ENCODE data around the gene PDE6A.

DNA sequence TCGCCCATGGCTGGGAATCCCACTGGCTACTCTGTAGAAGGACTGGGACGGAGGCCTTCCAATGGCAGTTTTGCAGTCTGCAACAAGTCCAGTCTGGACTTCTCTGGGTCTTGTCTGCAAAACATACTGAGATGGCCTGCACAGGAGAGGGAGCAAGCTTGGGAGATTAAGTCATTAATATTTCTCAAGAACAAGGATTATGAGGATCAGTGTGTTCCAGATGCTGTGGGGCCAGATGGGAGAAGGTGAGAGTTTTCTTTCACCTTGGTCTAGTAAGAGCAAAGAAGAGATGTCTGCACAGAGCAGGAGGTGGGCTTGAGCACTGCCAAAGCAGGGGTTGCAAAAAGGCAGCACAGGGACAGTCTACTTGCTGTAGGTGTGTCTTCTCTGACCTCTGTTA, at the start of gene PDE6A:
- no peak for TF ChIP-seq CTCF (IDR thresholded peaks at IDR 0.05; ENCODE audit: low read depth, low read length)
- TF ChIP-seq EZH2phosphoT487 (IDR thresholded peaks at IDR 0.05; ENCODE audit: low read depth) = no peak
